A204.1 (cell line): ENCODE results near the gene DHX35.

ENCODE experiments used
- FAIRE-seq: peaks from 2 replicates; lab custom pipeline; 2012; peaks lifted over from hg19 to GRCh38; lab: Jason Lieb, UNC

DHX35 gene

GRCh38 chr20:38962044-38962927 lies at the start of gene DHX35:
Gene DHX35 (plus strand): TSS chr20:38962344. CDS start chr20:38962368, 24 bp downstream.
- FAIRE-seq: peak; percentile 63

- no peak for FAIRE-seq
These were observed 46.8 kb upstream of the DHX35 start for GRCh38 chr20:38915355-38915754.

GRCh38 chr20:38917657-38918056 lies 44.5 kb upstream of the DHX35 start:
- no peak for FAIRE-seq

GRCh38 chr20:38918172-38918571 lies 44.0 kb upstream of the DHX35 start:
- no peak for FAIRE-seq

- FAIRE-seq: no peak
These were observed 42.5 kb upstream of the DHX35 start for GRCh38 chr20:38919683-38920082.

GRCh38 chr20:38920411-38920810 lies 41.7 kb upstream of the DHX35 start:
- FAIRE-seq: no peak

GRCh38 chr20:38920851-38921250 lies 41.3 kb upstream of the DHX35 start:
- no peak for FAIRE-seq

- FAIRE-seq: no peak
These were observed 37.4 kb upstream of the DHX35 start for GRCh38 chr20:38924718-38925117.

GRCh38 chr20:38926142-38926933 lies 35.8 kb upstream of the DHX35 start, which contains the start of gene FAM83D:
Gene FAM83D (plus strand): TSS chr20:38926417. CDS start chr20:38926443, 26 bp downstream.
- FAIRE-seq: peak; percentile 96

- no peak for FAIRE-seq
These were observed 35.1 kb upstream of the DHX35 start for GRCh38 chr20:38926934-38927616.

- FAIRE-seq: no peak
These were observed 34.1 kb upstream of the DHX35 start for GRCh38 chr20:38927902-38928578.

GRCh38 chr20:38930242-38930569 lies 31.9 kb upstream of the DHX35 start:
- FAIRE-seq: no peak

GRCh38 chr20:38931984-38932383 lies 30.2 kb upstream of the DHX35 start:
- FAIRE-seq: no peak

GRCh38 chr20:38932457-38933120 lies 29.6 kb upstream of the DHX35 start:
- no peak for FAIRE-seq

GRCh38 chr20:38934530-38934929 lies 27.6 kb upstream of the DHX35 start:
- no peak for FAIRE-seq

GRCh38 chr20:38935285-38935684 lies 26.9 kb upstream of the DHX35 start:
- FAIRE-seq: no peak

- no peak for FAIRE-seq
These were observed 26.2 kb upstream of the DHX35 start for GRCh38 chr20:38935967-38936407.

GRCh38 chr20:38937000-38937399 lies 25.1 kb upstream of the DHX35 start:
- no peak for FAIRE-seq

- FAIRE-seq: no peak
These were observed 24.1 kb upstream of the DHX35 start for GRCh38 chr20:38937978-38938473.

GRCh38 chr20:38939686-38940085 lies 22.5 kb upstream of the DHX35 start:
- no peak for FAIRE-seq

GRCh38 chr20:38940644-38941043 lies 21.5 kb upstream of the DHX35 start:
- FAIRE-seq: no peak
